Right lobe of liver (tissue), 6 donors: ENCODE data around the gene KANSL1. TPM values are rescaled to one million over a fixed set of nuclear protein-coding genes. Genes with fewer than 3 reads are reported as not detected.
"Not testable (repeated sequence)": the region's sequence is repeated elsewhere in the genome, so short reads cannot be mapped to it uniquely, and the experiment has no call there.

Experiments used
- ATAC-seq, 4 donors: fragments of 200-7000 bp; cut with Tn5 transposase; one replicate each; pipeline ENCODE4 v1.9.1; 2020; ENCODE audit warnings: mild to moderate bottlenecking in 4 of 4, moderate library complexity in 4 of 4
- DNase-seq, 3 donors: peaks; one replicate each; pipeline ENCODE4 v3.0.0-alpha.2; 2020
- H3K27ac ChIP-seq, 3 donors: fragments of 200-600 bp; one replicate each; pipeline ENCODE4 v1.8.0; 2022
- H3K27me3 ChIP-seq, 2 donors: fragments of 200-600 bp; one replicate each; pipeline ENCODE4 v1.8.0; 2022
- H3K36me3 ChIP-seq, 4 donors: fragments of 200-600 bp; sonication (generic) in 1 of 4; one replicate each; pipeline versions ENCODE4 v1.5.1 to v1.8.0; 2017 to 2022; ENCODE audit warnings: control low read depth in 1 of 4
- H3K4me1 ChIP-seq, 4 donors: fragments of 200-600 bp; sonication (generic) in 1 of 4; one replicate each; pipeline versions ENCODE4 v1.5.1 to v1.8.0; 2017 to 2022; ENCODE audit warnings: control low read depth in 1 of 4
- H3K4me3 ChIP-seq, 3 donors: fragments of 200-600 bp; one replicate each; pipeline ENCODE4 v1.8.0; 2022
- H3K9me3 ChIP-seq, 4 donors: fragments of 200-600 bp; sonication (generic) in 1 of 4; one replicate each; pipeline versions ENCODE4 v1.5.1 to v1.8.0; 2017 to 2022; ENCODE audit warnings: control low read depth in 1 of 4
- CTCF ChIP-seq, 4 donors: fragments of 200-600 bp in 3 of 4; fragments of 450-650 bp in 1 of 4; IDR thresholded peaks; one replicate each; pipeline versions ENCODE4 v1.5.1 to v1.8.0; 2016 to 2022; ENCODE audit warnings: antibody characterized with exemption in 4 of 4, mild to moderate bottlenecking in 2 of 4
- POLR2A ChIP-seq: fragments of 450-650 bp; IDR thresholded peaks from one replicate; pipeline ENCODE4 v1.6.1; 2017; ENCODE audit warnings: antibody characterized with exemption, mild to moderate bottlenecking
- WGBS: methylation state at CpG from one replicate; pipeline ENCODE4 v1.1.6; 2018; ENCODE audit warnings: low coverage, low lambda C conversion rate; ENCODE audit not compliant: insufficient coverage; ENCODE audit errors: missing lambda C conversion rate; 5-methylcytosine and 5-hydroxymethylcytosine counted together
- intact Hi-C, 2 donors: fragments of 100-400 bp; cut with DNase I; formaldehyde crosslinking; loops; one replicate each; pipeline versions ENCODE4 v1.11.2 to v1.14.1; 2022
- long read RNA-seq: library from polyadenylated mRNA; unstranded; transcript quantifications from one replicate; pipeline ENCODE4 v2.0.0, GENCODE V29; 2019
- total RNA-seq, 6 experiments: library from RNA; depleted of rRNA in 2 of 6; stranded (reverse); fragments of >200 nt in 2 of 6; fragmentation: NEBNext Ultra II Directional in 3 of 6; extraction: Animal tissue kit (Norgen Biotek cat#: 25700) in 3 of 6; gene quantifications; one replicate each; pipeline versions ENCODE4 v1.1.0 to v1.2.4, GENCODE V29; 2016 to 2023
- donor health status: DM: no; HTN: yes; CAD: no.
- donor health status: DM: no; HTN: no; CAD: no.
- donor health status: DM: no; HTN: no; CAD: no.
- donor health status: DM: no; HTN: yes; CAD: no.
- donor health status: DM: no; HTN: yes; CAD: no.

The KANSL1 gene
- total RNA-seq = 10 to 100 TPM; 23.1 to 29.5 (median 25.9) TPM
- long read RNA-seq, partial matches to known transcripts = 0 of 1 reads
- long read RNA-seq, other reads (novel, unspliced or antisense) = 1 of 1 reads

- H3K27me3 ChIP-seq = no peaks in the 10 kb centered on the region
- H3K27ac ChIP-seq = peak within 1 kb of the TSS; percentile 95 to 99 (median 99)
- H3K4me3 ChIP-seq = peak within 1 kb of the TSS; percentile 81 to 90 (median 83)
- H3K9me3 ChIP-seq = no peaks in the 10 kb centered on the region
- intact Hi-C loops = loop anchor here (5.0 to 10.0 kb wide), 2 partner anchors 82 to 146 kb away; no protein-coding TSS in a partner anchor
- DNase-seq (peak; percentile 89 to 96 (median 91)), ATAC-seq (peak; percentile 65 to 78 (median 76))
- WGBS = 0% methylated on average over 16 of the region's 72 CpGs
- TF ChIP-seq CTCF (IDR thresholded peaks at IDR 0.05) = peak; percentile 17 to 93 (median 47)
- no peak for TF ChIP-seq POLR2A
- peaks cover 0 to 45% (median 0%) of the 10 kb centered on the region in 4 donors for H3K4me1 ChIP-seq
- H3K36me3 ChIP-seq = no peaks in the 10 kb centered on the region
Measured at GRCh38 chr17:46193151-46193625, at the start of gene KANSL1. Gene KANSL1, minus strand, starts transcription at chr17:46193429. Its CDS starts 21,286 bp downstream, at chr17:46172143.

GRCh38 chr17:46231359-46231758, 38.1 kb upstream of the KANSL1 start:
- H3K27me3 ChIP-seq, H3K27ac ChIP-seq, H3K4me1 ChIP-seq, H3K9me3 ChIP-seq, intact Hi-C loops, DNase-seq, ATAC-seq, H3K36me3 ChIP-seq, H3K4me3 ChIP-seq: not testable (repeated sequence)
- 67% methylated on average over 8 of the region's 8 CpGs for WGBS

GRCh38 chr17:46225274-46225794, 32.1 kb upstream of the KANSL1 start:
- 0% methylated on average over 11 of the region's 22 CpGs for WGBS
- H3K9me3 ChIP-seq, H3K27ac ChIP-seq, H3K36me3 ChIP-seq, H3K4me1 ChIP-seq, H3K27me3 ChIP-seq, intact Hi-C loops: not testable (repeated sequence)
- ATAC-seq = peak; percentile 100
- peak; percentile 85 to 95 (median 88) for DNase-seq
- H3K4me3 ChIP-seq = peak overlapping the region; percentile 31 to 68 (median 33)

- H3K9me3 ChIP-seq, intact Hi-C loops, H3K27me3 ChIP-seq, H3K27ac ChIP-seq, DNase-seq, H3K4me1 ChIP-seq, H3K36me3 ChIP-seq: not testable (repeated sequence)
- peak; percentile 29 to 56 (median 46) for ATAC-seq
- WGBS = 0% methylated on average over 9 of the region's 54 CpGs
- peak overlapping the region; percentile 31 to 68 (median 33) for H3K4me3 ChIP-seq
Measured at GRCh38 chr17:46224864-46225263, 31.6 kb upstream of the KANSL1 start.

GRCh38 chr17:46223041-46223440, 29.8 kb upstream of the KANSL1 start:
- H3K4me1 ChIP-seq, H3K27me3 ChIP-seq, intact Hi-C loops, H3K4me3 ChIP-seq, DNase-seq, H3K36me3 ChIP-seq, ATAC-seq, H3K27ac ChIP-seq, H3K9me3 ChIP-seq: not testable (repeated sequence)
- no CpG with 5 or more reads among the region's 2 CpGs for WGBS

- Histone ChIP-seq H3K36me3 (peaks cover 0 to 12% (median 0%) of the 10 kb centered on the region in 4 donors), H3K27me3 (no peaks in the 10 kb centered on the region), H3K4me3 (no peak overlapping the region), H3K27ac (no peak overlapping the region), H3K4me1 (peaks cover 0 to 4% (median 0%) of the 10 kb centered on the region in 4 donors), H3K9me3 (no peaks in the 10 kb centered on the region)
- ATAC-seq = no peak
- WGBS = 82% methylated on average over 2 of the region's 3 CpGs
- no peak for DNase-seq
- intact Hi-C loops = loop anchor here in 1 of 2 donors (10.0 kb wide), 2 partner anchors 172 to 212 kb away; no protein-coding TSS in a partner anchor
- TF ChIP-seq POLR2A = no peak
- TF ChIP-seq CTCF (IDR thresholded peaks at IDR 0.05) = no peak
Measured at GRCh38 chr17:46216682-46217081, 23.5 kb upstream of the KANSL1 start.
